GM12878 (cell line): ENCODE results near the gene ZNF423. TPM values are rescaled to one million over a fixed set of nuclear protein-coding genes. Genes with fewer than 3 reads are reported as not detected.

Source experiments
- ATAC-seq: fragments of 200-7000 bp; cut with Tn5 transposase; 3 replicates; pipeline ENCODE4 v1.9.1; 2020; ENCODE audit warnings: mild to moderate bottlenecking, moderate library complexity
- BruUV-seq: library from RNA; stranded (reverse); fragments of 400-500 nt; replicated peaks from 2 replicates; lab custom pipeline; 2021; lab: Mats Ljungman, UMichigan
- CTCF ChIA-PET: fragments of 300-600 bp; sonication (Branson Sonifier 250); formaldehyde crosslinking; extraction: SDS; loops from one replicate; lab custom pipeline; 2021; ENCODE audit warnings: inconsistent platforms; lab: Yijun Ruan, JAX
- POLR2A ChIA-PET: fragments of 350-600 bp; formaldehyde crosslinking; extraction: SDS; loops from one replicate; lab custom pipeline; 2021; ENCODE audit warnings: inconsistent platforms; lab: Charles Lee
- RAD21 ChIA-PET: fragments of 300-600 bp; sonication (Branson Sonifier 250); formaldehyde crosslinking; loops from one replicate; lab custom pipeline; 2023; ENCODE audit warnings: antibody characterized with exemption; ENCODE audit not compliant: unreplicated experiment; lab: Charles Lee
- SMC1A ChIA-PET: fragments of 300-600 bp; sonication (Branson Sonifier 250); formaldehyde crosslinking; loops from one replicate; lab custom pipeline; 2023; ENCODE audit not compliant: unreplicated experiment, uncharacterized antibody; lab: Charles Lee
- DNase-seq: peaks from one replicate; pipeline ENCODE4 v3.0.0-alpha.2; 2011; ENCODE audit warnings: low read depth, low spot score
- FAIRE-seq: peaks from 3 replicates; lab custom pipeline; 2011; peaks lifted over from hg19 to GRCh38; lab: Jason Lieb, UNC
- H2AFZ ChIP-seq: 2 replicates; pipeline ENCODE4 v1.6.0; 2011; ENCODE audit warnings: low read depth, low read length, control low read depth; ENCODE audit not compliant: control insufficient read depth
- H3K27ac ChIP-seq: 2 replicates; pipeline ENCODE4 v1.5.1; 2011; ENCODE audit warnings: control low read depth; ENCODE audit not compliant: control insufficient read depth, insufficient read depth
- H3K27me3 ChIP-seq, 2 experiments: replicated peaks in 1 of 2; 2 replicates each; pipeline versions ENCODE4 v1.6.0 to v1.6.1; 2011; ENCODE audit warnings: low read length in 1 of 2; ENCODE audit not compliant: control insufficient read depth in 2 of 2, insufficient read depth in 2 of 2
- H3K36me3 ChIP-seq, 2 experiments: 2 replicates each; pipeline ENCODE4 v1.5.1; 2011; ENCODE audit warnings: low read length in 1 of 2; ENCODE audit not compliant: control insufficient read depth in 2 of 2, insufficient read depth in 2 of 2
- H3K4me1 ChIP-seq: 2 replicates; pipeline ENCODE4 v1.6.1; 2011; ENCODE audit warnings: mild to moderate bottlenecking, low read length, moderate library complexity, mixed read lengths; ENCODE audit not compliant: control insufficient read depth, insufficient read depth
- H3K4me2 ChIP-seq: 2 replicates; pipeline ENCODE4 v1.6.0; 2011; ENCODE audit warnings: control low read depth; ENCODE audit not compliant: control insufficient read depth, insufficient read depth
- H3K4me3 ChIP-seq: fragments of 200-600 bp; sonication (generic); 2 replicates; pipeline ENCODE4 v1.5.1; 2016
- H3K79me2 ChIP-seq: 2 replicates; pipeline ENCODE4 v1.6.0; 2011; ENCODE audit warnings: low read length; ENCODE audit not compliant: control insufficient read depth, insufficient read depth
- H3K9ac ChIP-seq: 2 replicates; pipeline ENCODE4 v1.8.0; 2011; ENCODE audit warnings: low read length, control low read depth, mixed read lengths; ENCODE audit not compliant: control insufficient read depth, insufficient read depth
- H3K9me3 ChIP-seq: replicated peaks from 3 replicates; pipeline ENCODE4 v1.5.1; 2011; ENCODE audit warnings: mild to moderate bottlenecking, low read length; ENCODE audit not compliant: control insufficient read depth, insufficient read depth
- H4K20me1 ChIP-seq: 2 replicates; pipeline ENCODE4 v1.6.0; 2011; ENCODE audit not compliant: control insufficient read depth, insufficient read depth
- BHLHE40 ChIP-seq, 2 experiments: fragments of 450-650 bp in 1 of 2; IDR thresholded peaks; 2 replicates each; pipeline ENCODE4 v1.6.1; 2011 to 2017; ENCODE audit warnings: low read depth in 2 of 2, borderline replicate concordance in 1 of 2, improper control_type of control experiment in 1 of 2, low read length in 1 of 2, mild to moderate bottlenecking in 1 of 2
- CREM ChIP-seq: IDR thresholded peaks from 2 replicates; pipeline ENCODE4 v1.6.1; 2014; ENCODE audit warnings: antibody characterized with exemption, low read depth
- EZH2 ChIP-seq: IDR thresholded peaks from 2 replicates; pipeline ENCODE4 v1.6.1; 2012; ENCODE audit warnings: low read depth, mild to moderate bottlenecking, control low read depth, inconsistent platforms, low read length, borderline replicate concordance; ENCODE audit not compliant: control insufficient read depth
- HDAC6 ChIP-seq: fragments of 200-600 bp; sonication (generic); IDR thresholded peaks from one replicate; pipeline ENCODE4 v1.8.0; 2017; ENCODE audit warnings: antibody characterized with exemption; ENCODE audit not compliant: unreplicated experiment
- RAD21 ChIP-seq: IDR thresholded peaks from 2 replicates; pipeline ENCODE4 v1.6.1; 2011; ENCODE audit warnings: mild to moderate bottlenecking, low read depth, low read length, moderate library complexity; ENCODE audit not compliant: insufficient read depth
- ZNF274 ChIP-seq: IDR thresholded peaks from one replicate; pipeline ENCODE4 v1.8.0; 2011; ENCODE audit not compliant: insufficient read length, insufficient read depth
- WGBS: methylation state at CpG from one replicate; pipeline ENCODE4 v1.1.6; 2016; ENCODE audit warnings: low lambda C conversion rate; ENCODE audit not compliant: insufficient replicate concordance, insufficient coverage; ENCODE audit errors: missing lambda C conversion rate; 5-methylcytosine and 5-hydroxymethylcytosine counted together
- in situ Hi-C: fragments of 300-500 bp; cut with MboI; formaldehyde crosslinking; loops from 9 replicates; pipeline ENCODE4 v1.14.3; 2018; ENCODE audit warnings: mixed read lengths
- intact Hi-C: fragments of 100-400 bp; cut with micrococcal nuclease; formaldehyde crosslinking; loops from one replicate; pipeline ENCODE4 v1.14.2; 2022; ENCODE audit not compliant: unreplicated experiment
- polyA plus RNA-seq, 11 experiments: library from polyadenylated mRNA; depleted of rRNA in 4 of 11; unstranded in 6 of 11; stranded (reverse) in 5 of 11; fragments of >200 nt; fragmentation: Nextera tagmentation in 4 of 11; fragmentation: Illumina TruSeq in 1 of 11; extraction: Ambion mirVana in 4 of 11; extraction: Trizol in 1 of 11; gene quantifications; 1 replicate in 1 of 11; 2 replicates in 10 of 11; pipeline versions ENCODE4 v1.2.1 to v1.2.3, GENCODE V29; 2011 to 2016; ENCODE audit warnings: inconsistent platforms in 2 of 11, missing spikeins in 2 of 11, low read depth in 1 of 11
- total RNA-seq, 4 experiments: library from RNA; depleted of rRNA in 3 of 4; stranded (reverse); fragments of >200 nt in 3 of 4; fragmentation: Illumina TruSeq in 1 of 4; extraction: Trizol in 1 of 4; gene quantifications; 2 replicates each; pipeline versions ENCODE4 v1.2.1 to v1.2.3, GENCODE V29; 2013 to 2021
- TF ChIP-seq, protein P1 (sequence below): IDR thresholded peaks from 2 replicates; pipeline ENCODE4 v1.6.1; 2012; ENCODE audit warnings: low read depth, low read length, improper control_type of control experiment
- TF ChIP-seq, protein P2 (sequence below): fragments of 450-650 bp; IDR thresholded peaks from 2 replicates; pipeline ENCODE4 v1.6.1; 2017; ENCODE audit warnings: mild to moderate bottlenecking, low read depth, inconsistent platforms; ENCODE audit not compliant: poor library complexity, severe bottlenecking
- TF ChIP-seq, protein P3 (sequence below), 3 experiments: IDR thresholded peaks in 2 of 3; conservative IDR thresholded peaks in 1 of 3; 2 replicates each; pipeline ENCODE4 v1.5.1; 2011; ENCODE audit warnings: low read depth in 3 of 3, low read length in 3 of 3, mild to moderate bottlenecking in 3 of 3, control low read depth in 2 of 3, moderate library complexity in 2 of 3, inconsistent platforms in 1 of 3, mixed read lengths in 1 of 3; ENCODE audit not compliant: control insufficient read depth in 2 of 3, insufficient read depth in 1 of 3; ENCODE audit errors: extremely low read depth in 1 of 3

Gene ZNF423
- total and polyA plus RNA-seq, 10 of the 15 experiments (the other 5 are each of a cell fraction or from before 2014, with no cell fraction given), result 0.03 to 0.64 (median 0.10) TPM

DNA sequence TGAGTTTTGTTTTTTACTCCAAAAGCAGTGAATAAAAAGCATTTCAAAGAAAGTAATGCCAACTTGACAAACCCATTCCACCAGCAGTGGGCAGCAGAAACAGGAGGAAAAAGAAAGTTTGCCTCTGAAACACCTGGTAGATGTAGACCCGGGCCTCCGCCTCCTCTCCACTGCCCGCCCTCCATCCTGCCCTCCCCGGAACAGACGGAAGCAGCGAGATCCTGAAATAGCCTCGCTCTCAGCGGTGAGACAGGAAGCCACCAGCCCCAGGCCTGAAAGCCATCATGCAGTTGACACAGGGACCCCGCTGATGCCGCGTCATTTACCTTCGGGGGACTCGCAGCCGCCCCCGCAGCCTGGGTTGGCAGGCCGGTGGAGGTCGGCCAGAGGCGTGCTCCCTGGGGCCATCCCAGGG is 414.5 kb downstream of the ZNF423 start (continued):
- no peak for TF ChIP-seq BHLHE40 (IDR thresholded peaks at IDR 0.05; ENCODE audit: borderline replicate concordance in 1 of 2, low read depth in 2 of 2, low read length in 1 of 2)
- TF ChIP-seq, protein P1, sequence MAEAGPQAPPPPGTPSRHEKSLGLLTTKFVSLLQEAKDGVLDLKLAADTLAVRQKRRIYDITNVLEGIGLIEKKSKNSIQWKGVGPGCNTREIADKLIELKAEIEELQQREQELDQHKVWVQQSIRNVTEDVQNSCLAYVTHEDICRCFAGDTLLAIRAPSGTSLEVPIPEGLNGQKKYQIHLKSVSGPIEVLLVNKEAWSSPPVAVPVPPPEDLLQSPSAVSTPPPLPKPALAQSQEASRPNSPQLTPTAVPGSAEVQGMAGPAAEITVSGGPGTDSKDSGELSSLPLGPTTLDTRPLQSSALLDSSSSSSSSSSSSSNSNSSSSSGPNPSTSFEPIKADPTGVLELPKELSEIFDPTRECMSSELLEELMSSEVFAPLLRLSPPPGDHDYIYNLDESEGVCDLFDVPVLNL, result no peak

DNA sequence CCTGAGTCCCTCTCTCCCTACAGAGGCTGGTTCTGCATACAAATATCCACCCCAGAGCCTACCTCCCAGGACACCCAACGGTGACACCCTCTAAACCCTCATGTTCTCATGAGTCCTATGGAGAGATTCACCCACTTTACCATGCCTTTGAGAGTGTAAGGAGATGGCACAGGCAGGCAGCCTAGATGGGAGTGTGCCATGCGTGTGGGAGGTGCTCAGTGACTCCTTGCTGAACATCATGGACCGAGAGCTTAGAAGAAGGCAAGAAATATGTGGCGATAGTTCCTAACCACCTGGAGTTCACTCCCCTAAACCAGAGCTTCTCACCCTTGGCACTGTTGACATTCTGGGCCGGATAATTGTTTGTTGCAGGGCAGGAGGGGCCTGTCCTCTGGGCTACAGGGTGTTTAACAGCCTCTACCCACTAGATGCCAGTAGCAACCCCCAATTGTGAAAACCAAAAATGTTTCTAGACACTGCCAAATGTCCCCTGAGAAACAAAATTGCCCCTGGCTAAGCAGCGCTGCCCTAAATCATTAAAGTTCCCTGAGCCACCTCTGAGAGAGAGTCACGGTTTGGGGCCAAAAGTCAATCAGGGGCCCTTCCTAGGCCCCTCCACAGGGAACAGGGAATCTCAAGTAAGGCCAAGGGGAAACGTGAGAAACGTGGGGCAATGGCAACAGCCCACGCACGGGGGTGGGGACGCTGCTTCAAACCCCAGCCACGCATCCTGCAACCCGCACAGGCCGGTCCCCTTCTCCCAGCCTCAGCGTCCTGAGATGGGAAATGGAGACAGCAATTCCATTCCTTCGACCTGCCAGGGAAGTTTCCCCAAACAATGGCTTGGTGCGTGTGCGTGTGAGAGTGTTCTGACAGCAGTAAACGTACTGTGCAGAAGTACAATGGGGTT is 415.5 kb downstream of the ZNF423 start:
- H3K27me3 ChIP-seq, result no peaks in the 10 kb centered on the region; a peak in 1 of 4 replicates
- H3K9me3 ChIP-seq, result no peaks in the 10 kb centered on the region
- RAD21 ChIA-PET, result no interaction called here
- no peak overlapping the region for H3K9ac ChIP-seq
- no peaks in the 10 kb centered on the region for H3K79me2 ChIP-seq
- peak overlapping the region; percentile 78 for H2AFZ ChIP-seq
- H3K36me3 ChIP-seq, result no peaks in the 10 kb centered on the region
- no peak overlapping the region for H3K27ac ChIP-seq
- no peak for FAIRE-seq
- no peak for TF ChIP-seq HDAC6
- no peak for TF ChIP-seq EZH2
- TF ChIP-seq, protein P2, sequence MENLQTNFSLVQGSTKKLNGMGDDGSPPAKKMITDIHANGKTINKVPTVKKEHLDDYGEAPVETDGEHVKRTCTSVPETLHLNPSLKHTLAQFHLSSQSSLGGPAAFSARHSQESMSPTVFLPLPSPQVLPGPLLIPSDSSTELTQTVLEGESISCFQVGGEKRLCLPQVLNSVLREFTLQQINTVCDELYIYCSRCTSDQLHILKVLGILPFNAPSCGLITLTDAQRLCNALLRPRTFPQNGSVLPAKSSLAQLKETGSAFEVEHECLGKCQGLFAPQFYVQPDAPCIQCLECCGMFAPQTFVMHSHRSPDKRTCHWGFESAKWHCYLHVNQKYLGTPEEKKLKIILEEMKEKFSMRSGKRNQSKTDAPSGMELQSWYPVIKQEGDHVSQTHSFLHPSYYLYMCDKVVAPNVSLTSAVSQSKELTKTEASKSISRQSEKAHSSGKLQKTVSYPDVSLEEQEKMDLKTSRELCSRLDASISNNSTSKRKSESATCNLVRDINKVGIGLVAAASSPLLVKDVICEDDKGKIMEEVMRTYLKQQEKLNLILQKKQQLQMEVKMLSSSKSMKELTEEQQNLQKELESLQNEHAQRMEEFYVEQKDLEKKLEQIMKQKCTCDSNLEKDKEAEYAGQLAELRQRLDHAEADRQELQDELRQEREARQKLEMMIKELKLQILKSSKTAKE, result no peak
- TF ChIP-seq, protein P3, sequence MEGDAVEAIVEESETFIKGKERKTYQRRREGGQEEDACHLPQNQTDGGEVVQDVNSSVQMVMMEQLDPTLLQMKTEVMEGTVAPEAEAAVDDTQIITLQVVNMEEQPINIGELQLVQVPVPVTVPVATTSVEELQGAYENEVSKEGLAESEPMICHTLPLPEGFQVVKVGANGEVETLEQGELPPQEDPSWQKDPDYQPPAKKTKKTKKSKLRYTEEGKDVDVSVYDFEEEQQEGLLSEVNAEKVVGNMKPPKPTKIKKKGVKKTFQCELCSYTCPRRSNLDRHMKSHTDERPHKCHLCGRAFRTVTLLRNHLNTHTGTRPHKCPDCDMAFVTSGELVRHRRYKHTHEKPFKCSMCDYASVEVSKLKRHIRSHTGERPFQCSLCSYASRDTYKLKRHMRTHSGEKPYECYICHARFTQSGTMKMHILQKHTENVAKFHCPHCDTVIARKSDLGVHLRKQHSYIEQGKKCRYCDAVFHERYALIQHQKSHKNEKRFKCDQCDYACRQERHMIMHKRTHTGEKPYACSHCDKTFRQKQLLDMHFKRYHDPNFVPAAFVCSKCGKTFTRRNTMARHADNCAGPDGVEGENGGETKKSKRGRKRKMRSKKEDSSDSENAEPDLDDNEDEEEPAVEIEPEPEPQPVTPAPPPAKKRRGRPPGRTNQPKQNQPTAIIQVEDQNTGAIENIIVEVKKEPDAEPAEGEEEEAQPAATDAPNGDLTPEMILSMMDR (IDR thresholded peaks at IDR 0.05 in 2 of 3, conservative IDR thresholded peaks at IDR 0.05 in 1 of 3; ENCODE audit: control insufficient read depth in 2 of 3, extremely low read depth in 1 of 3, insufficient read depth in 1 of 3, low read depth in 3 of 3, low read length in 3 of 3), result peak in 2 of 3 experiments; percentile 11 to 31; a peak in 2 of 6 replicates
- TF ChIP-seq ZNF274, result no peak
- peak; percentile 34; the same call in 1 of the 2 replicates for TF ChIP-seq RAD21
- TF ChIP-seq CREM, result no peak
- TF ChIP-seq, all 136 proteins: peak for 2
- H3K4me1 ChIP-seq, result peaks cover 20% of the 10 kb centered on the region
- SMC1A ChIA-PET, result no interaction called here
- H4K20me1 ChIP-seq, result no peaks in the 10 kb centered on the region
- in situ Hi-C loops (no loop called here), intact Hi-C loops (loop anchor here (1.0 kb wide), 1 partner anchor 153 kb away; no protein-coding TSS in a partner anchor)
- no peak for DNase-seq
- ATAC-seq, result peak; percentile 47
- H3K4me3 ChIP-seq, result no peak overlapping the region
- POLR2A ChIA-PET, result no interaction called here
- CTCF ChIA-PET, result no interaction called here
- no TSS peak for BruUV-seq
- peak overlapping the region; percentile 8; the same call in 1 of the 2 replicates for H3K4me2 ChIP-seq
- 57% methylated on average over 20 of the region's 20 CpGs for WGBS
